ENCODE measurements around the gene MRPS18A.

Gene MRPS18A

GRCh38 chr6:43680308-43681200 is 7.0 kb downstream of the MRPS18A start:
- TF ChIP-seq TAF1 (IDR thresholded peaks at IDR 0.05; ENCODE audit: low read depth) (no peak), MAX (IDR thresholded peaks at IDR 0.05) (no peak), USF1 (IDR thresholded peaks at IDR 0.05) (no peak), TEAD4 (IDR thresholded peaks at IDR 0.05) (no peak), YY1 (IDR thresholded peaks at IDR 0.05; ENCODE audit: low read depth) (no peak), NFIC (IDR thresholded peaks at IDR 0.05) (no peak), EP300 (IDR thresholded peaks at IDR 0.05; ENCODE audit: borderline replicate concordance) (no peak), FOXM1 (IDR thresholded peaks at IDR 0.05; ENCODE audit: borderline replicate concordance, low read depth) (no peak), TCF12 (IDR thresholded peaks at IDR 0.05; ENCODE audit: low read depth) (no peak), CEBPB (IDR thresholded peaks at IDR 0.05) (no peak), EGR1 (IDR thresholded peaks at IDR 0.05) (no peak), REST (IDR thresholded peaks at IDR 0.05; ENCODE audit: low read depth) (no peak), RAD21 (IDR thresholded peaks at IDR 0.05; ENCODE audit: low read depth) (no peak), ZBTB7A (IDR thresholded peaks at IDR 0.05; ENCODE audit: low read depth) (no peak)

GRCh38 chr6:43679057-43679456 is 8.5 kb downstream of the MRPS18A start:
- TF ChIP-seq EGR1 (IDR thresholded peaks at IDR 0.05) (no peak), TCF12 (IDR thresholded peaks at IDR 0.05; ENCODE audit: low read depth) (no peak), FOXM1 (IDR thresholded peaks at IDR 0.05; ENCODE audit: borderline replicate concordance, low read depth) (no peak), RAD21 (IDR thresholded peaks at IDR 0.05; ENCODE audit: low read depth) (no peak)

- no peak for TF ChIP-seq CEBPB (IDR thresholded peaks at IDR 0.05)
- no peak for TF ChIP-seq FOXM1 (IDR thresholded peaks at IDR 0.05; ENCODE audit: borderline replicate concordance, low read depth)
- no peak for TF ChIP-seq CREB1 (IDR thresholded peaks at IDR 0.05; ENCODE audit: low read depth)
Observed at GRCh38 chr6:43678341-43678740, 9.2 kb downstream of the MRPS18A start.

GRCh38 chr6:43677759-43678158 is 9.8 kb downstream of the MRPS18A start:
- TF ChIP-seq CEBPB (IDR thresholded peaks at IDR 0.05) (no peak), EGR1 (IDR thresholded peaks at IDR 0.05) (no peak), TAF1 (IDR thresholded peaks at IDR 0.05; ENCODE audit: low read depth) (no peak), MAX (IDR thresholded peaks at IDR 0.05) (no peak), ZBTB7A (IDR thresholded peaks at IDR 0.05; ENCODE audit: low read depth) (no peak), TEAD4 (IDR thresholded peaks at IDR 0.05) (no peak), FOXM1 (IDR thresholded peaks at IDR 0.05; ENCODE audit: borderline replicate concordance, low read depth) (no peak), TCF12 (IDR thresholded peaks at IDR 0.05; ENCODE audit: low read depth) (no peak), RAD21 (IDR thresholded peaks at IDR 0.05; ENCODE audit: low read depth) (no peak), YY1 (IDR thresholded peaks at IDR 0.05; ENCODE audit: low read depth) (no peak), REST (IDR thresholded peaks at IDR 0.05; ENCODE audit: low read depth) (no peak), EP300 (IDR thresholded peaks at IDR 0.05; ENCODE audit: borderline replicate concordance) (no peak), NFIC (IDR thresholded peaks at IDR 0.05) (no peak), USF1 (IDR thresholded peaks at IDR 0.05) (no peak), CREB1 (IDR thresholded peaks at IDR 0.05; ENCODE audit: low read depth) (no peak)

GRCh38 chr6:43676962-43677606 is 10.5 kb downstream of the MRPS18A start:
- no peak for TF ChIP-seq FOXM1 (IDR thresholded peaks at IDR 0.05; ENCODE audit: borderline replicate concordance, low read depth)
- no peak for TF ChIP-seq EGR1 (IDR thresholded peaks at IDR 0.05)
- TF ChIP-seq EP300 (IDR thresholded peaks at IDR 0.05; ENCODE audit: borderline replicate concordance), result no peak
- TF ChIP-seq ZBTB7A (IDR thresholded peaks at IDR 0.05; ENCODE audit: low read depth), result no peak
- no peak for TF ChIP-seq CREB1 (IDR thresholded peaks at IDR 0.05; ENCODE audit: low read depth)
- TF ChIP-seq NFIC (IDR thresholded peaks at IDR 0.05), result no peak
- TF ChIP-seq TCF12 (IDR thresholded peaks at IDR 0.05; ENCODE audit: low read depth), result no peak
- TF ChIP-seq REST (IDR thresholded peaks at IDR 0.05; ENCODE audit: low read depth), result no peak
- no peak for TF ChIP-seq TEAD4 (IDR thresholded peaks at IDR 0.05)
- TF ChIP-seq MAX (IDR thresholded peaks at IDR 0.05), result no peak

Measured in Ishikawa (cell line).